Mesangial cell (primary cell): ENCODE results near the gene KLHL33. TPM values are rescaled to one million over a fixed set of nuclear protein-coding genes. Genes with fewer than 3 reads are reported as not detected.

Source experiments
- total RNA-seq: library from RNA; depleted of rRNA; stranded (reverse); fragments of >200 nt; gene quantifications from 2 replicates; pipeline ENCODE4 v1.2.3, GENCODE V29; 2015

The KLHL33 gene, protein sequence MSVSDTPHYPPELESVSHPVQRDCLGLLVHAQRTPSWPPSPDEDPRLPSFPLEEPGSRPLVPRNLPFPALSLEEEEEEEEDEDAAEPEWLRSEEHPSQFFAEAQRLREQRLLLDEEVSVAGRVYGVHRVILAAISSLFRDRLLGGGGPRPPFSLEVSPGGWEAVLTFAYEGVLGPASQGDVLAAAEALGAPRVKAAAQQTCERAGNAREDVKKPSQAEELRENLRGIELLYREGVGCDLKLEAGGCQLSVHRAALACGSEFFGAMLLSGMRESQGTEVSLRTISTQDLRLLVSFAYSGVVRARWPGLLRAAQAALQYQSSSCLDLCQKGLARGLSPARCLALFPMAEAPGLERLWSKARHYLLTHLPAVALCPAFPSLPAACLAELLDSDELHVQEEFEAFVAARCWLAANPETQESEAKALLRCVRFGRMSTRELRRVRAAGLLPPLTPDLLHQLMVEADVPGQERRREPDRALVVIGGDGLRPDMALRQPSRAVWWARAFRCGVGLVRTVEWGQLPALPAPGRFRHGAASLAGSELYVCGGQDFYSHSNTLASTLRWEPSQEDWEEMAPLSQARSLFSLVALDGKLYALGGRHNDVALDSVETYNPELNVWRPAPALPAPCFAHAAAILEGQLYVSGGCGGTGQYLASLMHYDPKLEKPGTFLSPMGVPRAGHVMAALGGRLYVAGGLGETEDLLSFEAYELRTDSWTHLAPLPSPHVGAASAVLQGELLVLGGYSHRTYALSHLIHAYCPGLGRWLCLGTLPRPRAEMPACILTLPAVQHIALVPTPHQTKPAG
- 0.25 TPM in 1 of 2 replicates, not detected in the other for total RNA-seq

DNA sequence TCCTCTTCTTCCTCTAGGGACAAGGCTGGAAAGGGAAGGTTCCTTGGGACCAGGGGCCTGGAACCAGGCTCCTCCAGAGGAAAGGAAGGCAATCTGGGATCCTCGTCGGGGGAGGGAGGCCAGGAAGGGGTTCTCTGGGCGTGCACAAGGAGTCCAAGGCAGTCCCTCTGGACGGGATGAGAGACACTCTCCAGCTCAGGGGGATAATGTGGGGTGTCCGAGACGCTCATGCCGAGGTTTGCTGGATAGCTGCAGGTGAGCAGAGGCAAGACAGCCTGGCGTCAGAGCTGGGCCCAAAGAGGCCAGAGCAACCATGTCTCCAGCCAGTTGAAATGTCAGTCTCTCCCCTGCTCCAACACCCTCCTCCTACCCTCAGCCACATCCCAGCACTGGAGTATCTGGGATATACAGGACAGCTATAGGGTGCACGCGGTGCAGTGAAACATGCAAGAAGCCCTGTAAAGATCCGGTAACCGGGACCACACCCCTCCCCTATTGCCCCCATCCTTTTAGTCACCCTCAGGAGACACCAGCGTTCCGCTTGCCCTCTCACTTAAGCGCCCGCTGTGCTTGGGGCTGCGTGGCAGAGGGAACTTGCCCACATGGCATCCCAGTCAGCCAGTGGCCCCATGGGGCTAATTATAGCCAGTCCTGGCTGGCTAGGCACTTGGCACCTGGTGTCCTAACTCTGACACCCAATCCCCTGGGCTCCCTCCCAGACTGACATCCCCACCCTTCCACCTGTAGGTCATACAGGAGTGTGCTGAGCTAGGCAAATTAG is at the start of gene KLHL33:
TSS of gene KLHL33 (minus strand) at position 585 of the 781 bp plus-strand sequence. CDS start at position 230, 355 bp downstream.

DNA sequence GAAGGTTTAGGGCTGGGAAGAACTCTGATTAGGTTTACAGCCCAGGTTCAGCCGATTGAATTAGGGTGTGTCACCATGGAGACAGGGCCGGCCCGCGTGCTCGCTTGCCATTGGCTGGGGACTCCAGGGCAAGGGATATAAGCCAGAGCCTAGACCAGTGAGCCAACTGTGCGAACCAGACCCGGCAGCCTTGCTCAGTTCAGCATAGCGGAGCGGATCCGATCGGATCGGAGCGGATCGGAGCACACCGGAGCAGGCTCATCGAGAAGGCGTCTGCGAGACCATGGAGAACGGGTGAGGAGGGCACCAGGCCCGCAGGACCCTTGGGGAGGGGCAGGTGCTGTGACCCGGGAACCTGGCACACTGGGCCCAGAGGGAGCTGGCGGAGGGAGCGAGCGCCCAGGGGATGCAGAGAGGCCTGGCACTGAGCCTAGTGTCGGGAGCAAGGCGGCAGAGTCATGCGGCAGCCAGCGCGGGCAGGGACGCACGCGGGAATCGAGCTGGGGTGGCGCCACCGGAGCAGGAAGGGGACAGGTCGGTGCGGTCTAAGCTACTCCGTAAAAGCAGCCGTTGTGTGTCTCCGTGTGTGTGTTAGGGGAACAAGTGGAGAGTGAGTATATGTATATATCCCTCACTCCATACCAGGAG is 33.4 kb upstream of the KLHL33 start, which contains the start of gene PNP:
TSS of gene PNP (plus strand) at position 165 of the 648 bp plus-strand sequence. CDS start at position 284, 119 bp downstream.

DNA sequence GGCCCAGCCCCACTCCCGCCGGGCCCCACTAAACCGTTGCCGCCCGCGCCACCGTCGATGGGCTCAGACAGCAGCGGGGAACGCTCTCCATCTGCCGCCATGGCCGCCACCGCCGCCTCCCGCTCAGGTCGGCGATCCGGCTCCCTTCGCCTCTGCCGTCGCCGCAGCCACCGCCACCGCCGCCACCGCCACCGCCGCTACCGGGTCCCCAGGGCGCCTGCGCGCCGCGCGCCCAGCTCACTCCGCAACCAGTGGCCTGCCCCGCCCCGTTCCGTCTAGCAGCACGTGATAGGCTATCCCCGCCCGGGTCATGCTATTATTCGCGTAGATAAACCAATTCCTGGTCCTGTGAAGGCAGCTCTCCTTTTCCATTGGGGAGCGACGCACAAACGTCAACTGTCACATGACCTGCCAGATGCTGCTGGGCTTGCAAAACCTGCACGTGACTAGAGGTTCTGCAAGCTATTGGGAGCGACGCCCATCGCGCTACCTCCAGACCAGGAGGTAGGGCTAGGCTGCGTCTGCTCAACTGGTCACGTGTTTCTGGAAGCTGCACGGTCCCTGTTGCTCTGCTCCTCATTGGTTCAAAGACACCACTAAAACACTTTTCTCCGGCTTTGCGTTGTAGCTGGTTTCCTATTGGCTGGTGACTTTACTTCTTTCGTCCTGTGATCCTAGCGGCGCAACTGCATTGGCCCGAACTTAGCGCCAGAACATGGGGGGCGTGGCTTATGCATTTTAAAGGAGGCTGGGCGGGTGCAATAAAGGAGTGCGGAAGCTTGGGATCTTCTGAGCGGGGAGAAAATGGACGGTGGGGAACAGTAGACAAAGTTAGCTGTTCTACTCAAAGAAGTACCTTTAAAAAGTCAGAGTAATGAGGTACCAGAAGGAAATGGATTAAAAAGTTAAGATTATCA is 25.5 kb upstream of the KLHL33 start, which contains the start of gene PIP4P1:
TSS of gene PIP4P1 (minus strand) at position 210 of the 917 bp plus-strand sequence. CDS start at position 101, 109 bp downstream.

DNA sequence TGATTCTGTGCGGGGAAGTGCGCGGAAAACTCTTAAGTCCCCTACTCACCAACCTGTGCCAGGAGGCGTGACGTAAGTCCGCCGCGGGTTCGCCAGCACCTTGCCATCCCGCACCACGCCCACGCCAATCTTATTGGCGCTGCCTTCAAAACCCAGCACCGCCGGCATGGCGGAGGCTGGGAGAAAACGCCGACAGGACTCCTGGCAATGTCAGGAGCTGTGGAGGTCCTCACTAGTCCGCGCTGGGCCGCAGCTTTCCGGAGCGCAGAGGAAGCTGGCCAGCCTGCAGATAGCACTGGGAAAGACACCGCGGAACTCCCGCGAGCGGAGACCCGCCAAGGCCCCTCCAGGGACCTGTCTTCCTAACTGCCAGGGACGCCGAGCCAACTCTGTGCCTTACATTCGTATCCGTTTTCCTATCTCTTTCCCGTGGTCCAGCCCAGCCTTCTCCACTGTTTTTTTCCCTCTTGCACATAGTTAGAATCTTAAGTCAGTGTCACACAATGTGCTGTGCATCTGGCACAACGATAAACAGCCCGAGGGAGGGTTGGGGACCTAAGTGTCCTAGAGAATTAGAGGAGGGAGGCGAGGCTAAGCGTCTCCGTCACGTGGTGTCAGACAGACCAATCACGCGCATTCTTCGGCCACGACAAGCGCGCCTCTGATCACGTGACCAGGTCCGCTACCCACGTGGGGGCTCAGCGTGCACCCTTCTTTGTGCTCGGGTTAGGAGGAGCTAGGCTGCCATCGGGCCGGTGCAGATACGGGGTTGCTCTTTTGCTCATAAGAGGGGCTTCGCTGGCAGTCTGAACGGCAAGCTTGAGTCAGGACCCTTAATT is 18.8 kb upstream of the KLHL33 start, which contains the start of the genes APEX1 and OSGEP:
TSS of gene APEX1 (plus strand) at position 711 of the 839 bp plus-strand sequence. CDS start 420 bp downstream, outside the sequence.
TSS of gene OSGEP (minus strand) at position 297 of the 839 bp plus-strand sequence. CDS start at position 168, 129 bp downstream.

DNA sequence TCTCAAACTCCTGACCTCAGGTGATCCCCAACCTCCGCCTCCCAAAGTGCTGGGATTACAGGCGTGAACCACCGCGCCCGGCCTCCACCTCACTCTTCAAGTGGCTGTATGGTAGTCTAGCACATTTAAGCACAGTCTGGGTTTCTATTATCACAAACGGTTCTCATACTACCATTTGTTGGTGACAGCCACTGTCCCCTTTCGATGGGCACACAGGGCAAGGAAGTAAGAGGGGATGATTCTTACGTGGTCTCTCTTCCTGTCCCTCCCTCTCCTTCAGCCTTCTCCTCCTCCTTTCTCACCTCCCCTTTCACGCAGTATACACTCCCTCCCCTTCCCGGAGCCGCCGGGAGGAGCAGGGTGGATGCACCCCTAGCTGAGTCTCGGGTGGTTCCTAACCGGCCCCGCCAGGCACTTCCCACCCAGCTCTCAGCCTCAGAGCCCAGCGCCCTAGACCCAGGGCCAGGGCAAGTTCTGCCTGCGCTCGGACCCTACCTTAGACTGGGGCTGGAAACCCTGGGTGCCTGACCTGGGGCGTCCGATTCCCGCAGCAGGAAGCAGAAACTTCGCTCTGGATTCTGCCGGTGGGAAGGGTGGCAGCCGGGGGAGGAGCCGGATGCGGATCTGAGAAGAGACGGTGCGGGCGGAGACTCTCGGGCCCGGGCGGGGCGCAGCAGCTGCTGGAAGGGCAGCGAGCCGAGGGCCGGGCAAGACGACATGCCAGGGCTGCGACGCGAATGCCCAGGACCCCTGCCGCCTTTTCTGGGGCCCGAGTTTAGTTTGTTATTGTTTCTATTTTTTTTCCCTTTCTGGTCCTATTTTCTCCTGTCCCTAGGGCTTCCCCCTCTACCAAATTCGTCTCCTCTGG is 22.9 kb downstream of the KLHL33 start, which contains the start of gene TEP1:
TSS of gene TEP1 (minus strand) at position 626 of the 868 bp plus-strand sequence. CDS start 5,062 bp downstream, outside the sequence.

Other genes starting within 250 kb of the KLHL33 start
- not detected in 2 replicates for gene OR11G2, start 245.3 kb downstream of the KLHL33 start, total RNA-seq
- not detected in 2 replicates for gene OR11H6, start 212.5 kb downstream of the KLHL33 start, total RNA-seq
- not detected in 2 replicates for gene OR11H7, start 207.2 kb downstream of the KLHL33 start, total RNA-seq
- not detected in 2 replicates for gene OR11H4, start 196.9 kb downstream of the KLHL33 start, total RNA-seq
- gene TTC5, start 130.2 kb downstream of the KLHL33 start, total RNA-seq, result 10.4 and 11.2 TPM in 2 replicates
- 39.8 and 56.3 TPM in 2 replicates for gene CCNB1IP1, start 102.9 kb downstream of the KLHL33 start, total RNA-seq
- gene PARP2, start 92.5 kb downstream of the KLHL33 start, total RNA-seq, result 6.2 and 19.1 TPM in 2 replicates
- gene TEP1, start 22.7 kb downstream of the KLHL33 start, total RNA-seq, result 10.6 and 15.5 TPM in 2 replicates
- gene OSGEP, start 18.6 kb upstream of the KLHL33 start, total RNA-seq, result 33.0 and 62.1 TPM in 2 replicates
- gene APEX1, start 19.1 kb upstream of the KLHL33 start, total RNA-seq, result 186 and 208 TPM in 2 replicates
- 18.9 and 20.2 TPM in 2 replicates for gene PIP4P1, start 25.3 kb upstream of the KLHL33 start, total RNA-seq
- 32.2 and 90.8 TPM in 2 replicates for gene PNP, start 33.2 kb upstream of the KLHL33 start, total RNA-seq
- gene RNASE10, start 69.4 kb upstream of the KLHL33 start, total RNA-seq, result not detected in 2 replicates
- not detected in 2 replicates for gene RNASE9, start 124.9 kb upstream of the KLHL33 start, total RNA-seq
- 0.33 TPM in 1 of 2 replicates, not detected in the other for gene RNASE11, start 151.8 kb upstream of the KLHL33 start, total RNA-seq
- not detected in 2 replicates for gene RNASE12, start 155.2 kb upstream of the KLHL33 start, total RNA-seq
- gene OR6S1, start 205.5 kb upstream of the KLHL33 start, total RNA-seq, result not detected in 2 replicates
- gene RNASE4, start 248.4 kb upstream of the KLHL33 start, total RNA-seq, result 7.2 and 11.3 TPM in 2 replicates